Mammary epithelial cell (primary cell): ENCODE results near the gene SULT2B1.

Experiments
- EZH2 ChIP-seq: IDR thresholded peaks from 2 replicates; pipeline ENCODE4 v1.6.1; 2012; ENCODE audit warnings: low read length, inconsistent platforms, borderline replicate concordance
- TF ChIP-seq, protein P1 (sequence below), 2 donors: IDR thresholded peaks in 1 of 2; conservative IDR thresholded peaks in 1 of 2; 2 replicates each; pipeline ENCODE4 v1.5.1; 2011 to 2012; ENCODE audit warnings: inconsistent platforms in 2 of 2, low read length in 2 of 2, mild to moderate bottlenecking in 2 of 2, control low read depth in 1 of 2, low read depth in 1 of 2; ENCODE audit not compliant: insufficient read depth in 1 of 2; ENCODE audit errors: extremely low read depth in 1 of 2

DNA sequence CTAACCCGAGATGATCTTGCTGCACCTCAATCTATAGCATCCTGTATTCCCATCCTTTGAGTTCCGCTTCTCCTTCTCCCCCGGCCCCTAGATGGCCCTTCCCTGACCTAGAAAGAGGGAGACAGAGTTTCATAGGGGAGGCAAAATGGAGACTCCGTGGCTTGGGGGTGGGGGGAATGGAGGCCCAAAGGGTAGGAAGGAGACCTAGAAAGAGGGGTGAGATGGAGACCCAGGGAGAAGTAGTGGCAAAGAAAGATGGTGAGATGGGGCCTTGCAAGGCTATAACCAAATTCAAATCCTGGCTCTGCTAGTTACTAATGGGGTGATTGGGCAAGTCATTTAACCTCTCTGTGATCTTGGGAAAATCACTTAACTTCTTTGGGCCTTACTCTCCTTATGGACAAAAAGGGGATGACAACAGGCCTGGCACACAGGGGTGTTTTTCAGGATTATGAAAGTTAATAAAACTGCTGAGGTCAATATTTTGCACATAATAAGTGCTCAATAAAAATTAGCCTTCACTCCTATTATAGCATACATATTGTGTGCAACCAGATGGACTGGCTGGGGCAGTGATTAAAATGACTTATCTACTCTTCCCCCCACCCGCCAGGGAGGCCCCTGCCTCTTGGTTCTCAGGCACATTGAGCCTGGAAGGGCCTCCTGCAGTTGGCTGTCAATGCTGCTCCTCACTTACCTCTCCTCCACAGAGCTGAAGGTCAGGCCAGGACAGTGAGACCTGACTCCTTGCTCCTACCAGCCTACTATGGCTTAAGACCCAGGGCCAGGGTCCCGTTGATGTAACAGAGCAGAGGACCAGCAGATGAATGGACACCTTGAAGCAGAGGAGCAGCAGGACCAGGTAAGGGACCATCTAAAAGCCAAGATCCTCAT lies 68.0 kb downstream of the SULT2B1 start:
- TF ChIP-seq, protein P1, sequence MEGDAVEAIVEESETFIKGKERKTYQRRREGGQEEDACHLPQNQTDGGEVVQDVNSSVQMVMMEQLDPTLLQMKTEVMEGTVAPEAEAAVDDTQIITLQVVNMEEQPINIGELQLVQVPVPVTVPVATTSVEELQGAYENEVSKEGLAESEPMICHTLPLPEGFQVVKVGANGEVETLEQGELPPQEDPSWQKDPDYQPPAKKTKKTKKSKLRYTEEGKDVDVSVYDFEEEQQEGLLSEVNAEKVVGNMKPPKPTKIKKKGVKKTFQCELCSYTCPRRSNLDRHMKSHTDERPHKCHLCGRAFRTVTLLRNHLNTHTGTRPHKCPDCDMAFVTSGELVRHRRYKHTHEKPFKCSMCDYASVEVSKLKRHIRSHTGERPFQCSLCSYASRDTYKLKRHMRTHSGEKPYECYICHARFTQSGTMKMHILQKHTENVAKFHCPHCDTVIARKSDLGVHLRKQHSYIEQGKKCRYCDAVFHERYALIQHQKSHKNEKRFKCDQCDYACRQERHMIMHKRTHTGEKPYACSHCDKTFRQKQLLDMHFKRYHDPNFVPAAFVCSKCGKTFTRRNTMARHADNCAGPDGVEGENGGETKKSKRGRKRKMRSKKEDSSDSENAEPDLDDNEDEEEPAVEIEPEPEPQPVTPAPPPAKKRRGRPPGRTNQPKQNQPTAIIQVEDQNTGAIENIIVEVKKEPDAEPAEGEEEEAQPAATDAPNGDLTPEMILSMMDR (conservative IDR thresholded peaks at IDR 0.05 in 1 of 2, IDR thresholded peaks at IDR 0.05 in 1 of 2; ENCODE audit: extremely low read depth in 1 of 2, insufficient read depth in 1 of 2, low read depth in 1 of 2, low read length in 2 of 2), result no peak
- no peak for TF ChIP-seq EZH2
